Endothelial cell of umbilical vein (primary cell): Measurements from ENCODE around the gene PXT1.

Experiments
- EZH2 ChIP-seq: IDR thresholded peaks from 2 replicates; pipeline ENCODE4 v1.6.1; 2012; ENCODE audit warnings: borderline replicate concordance, low read depth, mild to moderate bottlenecking, moderate library complexity, low read length, inconsistent platforms; ENCODE audit not compliant: severe bottlenecking
- FOS ChIP-seq: IDR thresholded peaks from 2 replicates; pipeline ENCODE4 v1.6.1; 2011; ENCODE audit warnings: mild to moderate bottlenecking, low read length, moderate library complexity, borderline replicate concordance; ENCODE audit not compliant: insufficient read depth
- GATA2 ChIP-seq: IDR thresholded peaks from 2 replicates; pipeline ENCODE4 v1.7.0; 2011; ENCODE audit warnings: low read depth, mild to moderate bottlenecking, moderate library complexity, mixed read lengths, low read length; ENCODE audit not compliant: insufficient read length, insufficient read depth
- JUN ChIP-seq: IDR thresholded peaks from 2 replicates; pipeline ENCODE4 v1.6.1; 2011; ENCODE audit warnings: borderline replicate concordance, low read depth; ENCODE audit not compliant: insufficient read length, insufficient read depth
- MYC ChIP-seq: IDR thresholded peaks from one replicate; pipeline ENCODE4 v1.6.1; 2011; ENCODE audit warnings: mild to moderate bottlenecking, low read depth, low read length
- POLR2A ChIP-seq: IDR thresholded peaks from 2 replicates; pipeline ENCODE4 v1.6.1; 2012; ENCODE audit warnings: low read depth, mild to moderate bottlenecking, control low read depth, low read length
- POLR2AphosphoS5 ChIP-seq: IDR thresholded peaks from 2 replicates; pipeline ENCODE4 v1.6.1; 2012; ENCODE audit warnings: low read depth, mild to moderate bottlenecking, control low read depth, low read length, moderate library complexity; ENCODE audit not compliant: insufficient read depth
- TF ChIP-seq, protein P1 (sequence below), 2 donors: IDR thresholded peaks; 1 replicate in 1 of 2; 2 replicates in 1 of 2; pipeline ENCODE4 v1.5.1; 2011; ENCODE audit warnings: low read length in 2 of 2, mild to moderate bottlenecking in 2 of 2, moderate library complexity in 2 of 2, control low read depth in 1 of 2, inconsistent platforms in 1 of 2, low read depth in 1 of 2; ENCODE audit not compliant: insufficient read depth in 1 of 2; ENCODE audit errors: extremely low read depth in 1 of 2
- TF ChIP-seq, protein P2 (sequence below): IDR thresholded peaks from 2 replicates; pipeline ENCODE4 v1.6.1; 2011; ENCODE audit not compliant: insufficient read depth, insufficient read length

DNA sequence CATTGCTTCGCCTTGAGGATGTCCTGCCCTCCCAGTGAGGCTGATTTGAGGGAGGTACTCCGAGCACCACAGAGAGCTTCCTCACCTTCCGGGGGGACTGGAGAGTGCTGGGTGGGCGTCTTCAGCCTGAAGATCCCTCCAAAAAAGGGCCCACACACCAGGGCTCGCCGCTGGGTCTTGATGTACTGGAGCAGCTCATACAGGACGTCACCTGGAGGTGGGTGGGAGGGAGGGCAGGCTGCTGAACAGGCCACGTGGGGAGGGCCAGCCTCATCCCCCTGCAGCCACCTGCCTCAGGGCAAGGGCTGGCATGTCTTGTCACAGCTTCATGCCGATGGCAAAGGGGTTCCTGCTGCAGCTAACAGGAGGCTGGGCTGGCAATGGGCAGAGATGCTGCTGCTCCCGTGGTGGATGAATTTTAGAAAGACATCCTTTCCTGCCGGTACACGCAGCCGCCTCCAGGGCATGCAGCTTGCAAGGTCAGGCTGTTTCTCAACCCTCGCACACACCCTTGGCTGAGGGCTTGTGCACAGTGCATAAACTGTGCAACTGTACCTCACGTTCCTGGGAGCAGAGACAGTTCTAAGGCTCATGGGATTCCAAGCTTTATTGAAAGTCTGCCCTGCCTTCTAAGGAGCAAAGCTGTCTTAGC is 69.2 kb downstream of the PXT1 start:
- TF ChIP-seq, protein P1, sequence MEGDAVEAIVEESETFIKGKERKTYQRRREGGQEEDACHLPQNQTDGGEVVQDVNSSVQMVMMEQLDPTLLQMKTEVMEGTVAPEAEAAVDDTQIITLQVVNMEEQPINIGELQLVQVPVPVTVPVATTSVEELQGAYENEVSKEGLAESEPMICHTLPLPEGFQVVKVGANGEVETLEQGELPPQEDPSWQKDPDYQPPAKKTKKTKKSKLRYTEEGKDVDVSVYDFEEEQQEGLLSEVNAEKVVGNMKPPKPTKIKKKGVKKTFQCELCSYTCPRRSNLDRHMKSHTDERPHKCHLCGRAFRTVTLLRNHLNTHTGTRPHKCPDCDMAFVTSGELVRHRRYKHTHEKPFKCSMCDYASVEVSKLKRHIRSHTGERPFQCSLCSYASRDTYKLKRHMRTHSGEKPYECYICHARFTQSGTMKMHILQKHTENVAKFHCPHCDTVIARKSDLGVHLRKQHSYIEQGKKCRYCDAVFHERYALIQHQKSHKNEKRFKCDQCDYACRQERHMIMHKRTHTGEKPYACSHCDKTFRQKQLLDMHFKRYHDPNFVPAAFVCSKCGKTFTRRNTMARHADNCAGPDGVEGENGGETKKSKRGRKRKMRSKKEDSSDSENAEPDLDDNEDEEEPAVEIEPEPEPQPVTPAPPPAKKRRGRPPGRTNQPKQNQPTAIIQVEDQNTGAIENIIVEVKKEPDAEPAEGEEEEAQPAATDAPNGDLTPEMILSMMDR (IDR thresholded peaks at IDR 0.05; ENCODE audit: extremely low read depth in 1 of 2, insufficient read depth in 1 of 2, low read depth in 1 of 2, low read length in 2 of 2): no peak
- TF ChIP-seq JUN: no peak
- no peak for TF ChIP-seq POLR2A
- TF ChIP-seq, protein P2, sequence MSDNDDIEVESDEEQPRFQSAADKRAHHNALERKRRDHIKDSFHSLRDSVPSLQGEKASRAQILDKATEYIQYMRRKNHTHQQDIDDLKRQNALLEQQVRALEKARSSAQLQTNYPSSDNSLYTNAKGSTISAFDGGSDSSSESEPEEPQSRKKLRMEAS: no peak
- no peak for TF ChIP-seq MYC
- TF ChIP-seq POLR2AphosphoS5: no peak
- TF ChIP-seq EZH2: no peak
- TF ChIP-seq FOS: no peak
- no peak for TF ChIP-seq GATA2
